HepG2 (cell line): Measurements from ENCODE around the gene WNK1. TPM values are rescaled to one million over a fixed set of nuclear protein-coding genes. Genes with fewer than 3 reads are reported as not detected.

ENCODE experiments used
- FOXM1 ChIP-seq: sonication (generic); formaldehyde crosslinking; IDR thresholded peaks from 2 replicates; pipeline ENCODE4 v1.5.0; 2020; ENCODE audit warnings: missing genetic modification reagents
- HIC2 ChIP-seq: sonication (generic); formaldehyde crosslinking; IDR thresholded peaks from 2 replicates; pipeline ENCODE4 v1.9.0; 2022; ENCODE audit warnings: low read depth, missing genetic modification reagents
- RARG ChIP-seq: sonication (generic); formaldehyde crosslinking; IDR thresholded peaks from 2 replicates; pipeline ENCODE4 v1.4.0; 2020; ENCODE audit warnings: low read depth, mild to moderate bottlenecking, missing genetic modification reagents
- RFXAP ChIP-seq: sonication (generic); formaldehyde crosslinking; IDR thresholded peaks from 2 replicates; pipeline ENCODE4 v1.4.0; 2020; ENCODE audit warnings: missing genetic modification reagents, borderline replicate concordance
- TIGD3 ChIP-seq: sonication (generic); formaldehyde crosslinking; IDR thresholded peaks from 2 replicates; pipeline ENCODE4 v1.5.1; 2020; ENCODE audit warnings: mild to moderate bottlenecking, missing genetic modification reagents, borderline replicate concordance
- USF2 ChIP-seq, 2 experiments: sonication (generic) in 1 of 2; formaldehyde crosslinking in 1 of 2; IDR thresholded peaks; 2 replicates each; pipeline versions ENCODE4 v1.5.1 to v1.6.1; 2011 to 2020; ENCODE audit warnings: borderline replicate concordance in 1 of 2, low read depth in 1 of 2, low read length in 1 of 2, mild to moderate bottlenecking in 1 of 2, missing genetic modification reagents in 1 of 2, moderate library complexity in 1 of 2
- ZBTB14 ChIP-seq: sonication (generic); formaldehyde crosslinking; IDR thresholded peaks from 2 replicates; pipeline ENCODE4 v1.4.0; 2020; ENCODE audit warnings: missing genetic modification reagents
- ZMAT3 ChIP-seq: sonication (generic); formaldehyde crosslinking; conservative IDR thresholded peaks from 2 replicates; pipeline ENCODE4 v1.7.0; 2021; ENCODE audit warnings: missing genetic modification reagents
- ZNF430 ChIP-seq: sonication (generic); formaldehyde crosslinking; IDR thresholded peaks from 2 replicates; pipeline ENCODE4 v1.9.0; 2021; ENCODE audit warnings: mild to moderate bottlenecking, missing genetic modification reagents
- ZNF644 ChIP-seq: IDR thresholded peaks from 2 replicates; pipeline ENCODE4 v1.6.1; 2016; ENCODE audit warnings: low read depth
- polyA plus RNA-seq, 8 experiments: library from polyadenylated mRNA; depleted of rRNA in 3 of 8; stranded (reverse) in 7 of 8; unstranded in 1 of 8; fragments of >200 nt; fragmentation: Illumina TruSeq in 4 of 8; extraction: Trizol in 4 of 8; gene quantifications; 2 replicates each; pipeline versions ENCODE4 v1.2.1 to v1.2.3, GENCODE V29; 2011 to 2016; ENCODE audit warnings: low read depth in 4 of 8, missing spikeins in 1 of 8, mixed read lengths in 1 of 8; ENCODE audit not compliant: insufficient read depth in 1 of 8
- total RNA-seq, 5 experiments: library from RNA; depleted of rRNA; stranded (reverse); fragments of >200 nt; fragmentation: Illumina TruSeq; extraction: Trizol; gene quantifications; 2 replicates each; pipeline ENCODE4 v1.2.3, GENCODE V29; 2016; ENCODE audit warnings: low read depth in 1 of 5
- TF ChIP-seq, protein P1 (sequence below), 2 experiments: sonication (generic) in 1 of 2; formaldehyde crosslinking in 1 of 2; IDR thresholded peaks; 2 replicates each; pipeline versions ENCODE4 v1.4.0 to v1.6.1; 2016 to 2020; ENCODE audit warnings: borderline replicate concordance in 1 of 2, low read depth in 1 of 2, mild to moderate bottlenecking in 1 of 2, missing genetic modification reagents in 1 of 2

The WNK1 gene
- total and polyA plus RNA-seq, 2 of the 13 experiments (the other 11 are each of a cell fraction or from before 2014, with no cell fraction given): 31.1 to 54.8 TPM

DNA sequence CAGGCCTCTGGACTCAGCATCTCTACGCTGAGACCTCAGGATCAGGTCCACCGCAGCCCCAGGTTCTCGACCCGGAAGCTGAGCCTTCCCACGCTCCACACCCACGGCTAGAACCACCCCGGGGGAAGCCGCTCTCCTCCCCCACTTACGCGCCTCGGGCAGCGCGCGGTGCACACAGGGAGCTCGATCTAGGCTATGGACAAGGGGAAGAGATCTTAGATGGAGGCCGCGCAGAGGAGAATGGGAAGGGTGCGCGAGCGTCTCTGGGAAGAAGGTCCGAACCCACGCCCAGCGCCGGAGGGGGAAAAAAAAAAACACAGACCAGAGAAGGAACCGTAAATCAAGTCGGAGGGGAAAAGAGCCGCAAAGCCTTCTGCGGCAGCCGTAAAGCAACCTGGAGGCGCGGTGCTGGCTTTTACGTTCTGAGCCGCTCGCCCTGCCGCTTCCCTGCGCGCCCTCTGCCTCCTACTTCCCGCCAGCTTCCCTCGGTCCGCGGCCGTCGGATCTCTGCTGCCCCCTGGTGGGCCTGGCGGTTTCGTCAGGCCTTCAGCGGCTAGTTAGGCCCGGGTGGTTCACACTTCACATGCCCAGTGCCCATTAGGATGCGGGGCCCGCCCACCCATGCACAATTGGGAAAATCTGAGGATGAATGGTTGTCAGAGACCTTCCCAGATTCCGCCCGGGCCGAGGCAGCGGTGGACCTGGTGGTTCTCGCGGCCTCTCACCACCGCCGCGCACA, 197.2 kb downstream of the WNK1 start, which contains the start of gene RAD52 (continued):
- TF ChIP-seq, protein P1, sequence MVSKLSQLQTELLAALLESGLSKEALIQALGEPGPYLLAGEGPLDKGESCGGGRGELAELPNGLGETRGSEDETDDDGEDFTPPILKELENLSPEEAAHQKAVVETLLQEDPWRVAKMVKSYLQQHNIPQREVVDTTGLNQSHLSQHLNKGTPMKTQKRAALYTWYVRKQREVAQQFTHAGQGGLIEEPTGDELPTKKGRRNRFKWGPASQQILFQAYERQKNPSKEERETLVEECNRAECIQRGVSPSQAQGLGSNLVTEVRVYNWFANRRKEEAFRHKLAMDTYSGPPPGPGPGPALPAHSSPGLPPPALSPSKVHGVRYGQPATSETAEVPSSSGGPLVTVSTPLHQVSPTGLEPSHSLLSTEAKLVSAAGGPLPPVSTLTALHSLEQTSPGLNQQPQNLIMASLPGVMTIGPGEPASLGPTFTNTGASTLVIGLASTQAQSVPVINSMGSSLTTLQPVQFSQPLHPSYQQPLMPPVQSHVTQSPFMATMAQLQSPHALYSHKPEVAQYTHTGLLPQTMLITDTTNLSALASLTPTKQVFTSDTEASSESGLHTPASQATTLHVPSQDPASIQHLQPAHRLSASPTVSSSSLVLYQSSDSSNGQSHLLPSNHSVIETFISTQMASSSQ (IDR thresholded peaks at IDR 0.05; ENCODE audit: low read depth): no peak
- TF ChIP-seq, protein P1 (CRISPR knock-in tag; IDR thresholded peaks at IDR 0.05; ENCODE audit: borderline replicate concordance): no peak
- no peak for TF ChIP-seq ZBTB14 (CRISPR knock-in tag)
- no peak for TF ChIP-seq ZNF644 (CRISPR knock-in tag)
- no peak for TF ChIP-seq USF2 (IDR thresholded peaks at IDR 0.05; ENCODE audit: low read depth, low read length)
- TF ChIP-seq USF2 (CRISPR knock-in tag; IDR thresholded peaks at IDR 0.05; ENCODE audit: borderline replicate concordance): no peak
- TF ChIP-seq ZMAT3 (CRISPR knock-in tag): peak; percentile 54; the same call in 1 of the 2 replicates
- peak; percentile 81 for TF ChIP-seq ZNF430 (CRISPR knock-in tag)
- peak; percentile 60; the same call in 1 of the 2 replicates for TF ChIP-seq RARG (CRISPR knock-in tag)
- TF ChIP-seq RFXAP (CRISPR knock-in tag): no peak; the same call in 1 of the 2 replicates
- TF ChIP-seq HIC2 (CRISPR knock-in tag): no peak
- TF ChIP-seq FOXM1 (CRISPR knock-in tag): no peak
- no peak for TF ChIP-seq TIGD3 (CRISPR knock-in tag)
